Rectal smooth muscle tissue (tissue), 1 donor: ENCODE measurements around the gene PYGB.

Experiments
- H3K27ac ChIP-seq: one replicate; pipeline ENCODE4 v1.7.0; 2013; ENCODE audit warnings: low read depth, low read length, inconsistent platforms
- H3K27me3 ChIP-seq: one replicate; pipeline ENCODE4 v1.7.0; 2013; ENCODE audit warnings: low read length; ENCODE audit not compliant: control insufficient read depth, insufficient read depth
- H3K36me3 ChIP-seq: one replicate; pipeline ENCODE4 v1.7.0; 2013; ENCODE audit warnings: low read length; ENCODE audit not compliant: control insufficient read depth, insufficient read depth
- H3K4me1 ChIP-seq: one replicate; pipeline ENCODE4 v1.7.0; 2013; ENCODE audit warnings: low read length; ENCODE audit not compliant: control insufficient read depth, insufficient read depth
- H3K4me3 ChIP-seq: one replicate; pipeline ENCODE4 v1.7.0; 2013; ENCODE audit warnings: low read length
- H3K9ac ChIP-seq: one replicate; pipeline ENCODE4 v1.7.0; 2013; ENCODE audit warnings: low read length

PYGB gene

DNA sequence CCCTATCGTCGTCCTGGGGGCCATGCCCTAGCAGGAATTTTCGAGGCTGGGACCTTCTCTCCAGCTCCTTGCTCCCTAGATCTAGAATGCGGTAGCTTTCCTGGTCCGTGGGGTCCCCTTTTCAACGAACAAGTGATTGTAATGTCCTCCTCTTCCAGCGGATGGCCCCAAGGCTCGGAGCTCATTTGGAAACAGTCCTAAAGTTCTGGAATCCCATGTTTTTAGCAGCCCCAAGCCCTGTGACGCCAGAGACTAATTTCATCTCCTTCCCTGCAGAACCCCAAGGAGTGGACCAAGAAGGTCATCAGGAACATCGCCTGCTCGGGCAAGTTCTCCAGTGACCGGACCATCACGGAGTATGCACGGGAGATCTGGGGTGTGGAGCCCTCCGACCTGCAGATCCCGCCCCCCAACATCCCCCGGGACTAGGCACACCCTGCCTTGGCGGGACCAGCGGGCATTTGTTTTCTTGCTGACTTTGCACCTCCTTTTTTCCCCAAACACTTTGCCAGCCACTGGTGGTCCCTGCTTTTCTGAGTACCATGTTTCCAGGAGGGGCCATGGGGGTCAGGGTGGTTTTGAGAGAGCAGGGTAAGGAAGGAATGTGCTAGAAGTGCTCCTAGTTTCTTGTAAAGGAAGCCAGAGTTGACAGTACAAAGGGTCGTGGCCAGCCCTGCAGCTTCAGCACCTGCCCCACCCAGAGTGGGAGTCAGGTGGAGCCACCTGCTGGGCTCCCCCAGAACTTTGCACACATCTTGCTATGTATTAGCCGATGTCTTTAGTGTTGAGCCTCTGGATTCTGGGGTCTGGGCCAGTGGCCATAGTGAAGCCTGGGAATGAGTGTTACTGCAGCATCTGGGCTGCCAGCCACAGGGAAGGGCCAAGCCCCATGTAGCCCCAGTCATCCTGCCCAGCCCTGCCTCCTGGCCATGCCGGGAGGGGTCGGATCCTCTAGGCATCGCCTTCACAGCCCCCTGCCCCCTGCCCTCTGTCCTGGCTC lies 48.5 kb downstream of the PYGB start:
- H3K36me3 ChIP-seq, result peaks cover 13% of the 10 kb centered on the region
- peaks cover 6% of the 10 kb centered on the region for H3K4me1 ChIP-seq
- H3K27me3 ChIP-seq, result no peaks in the 10 kb centered on the region
- H3K9ac ChIP-seq, result no peak overlapping the region
- H3K27ac ChIP-seq, result no peak overlapping the region
- H3K4me3 ChIP-seq, result no peak overlapping the region

DNA sequence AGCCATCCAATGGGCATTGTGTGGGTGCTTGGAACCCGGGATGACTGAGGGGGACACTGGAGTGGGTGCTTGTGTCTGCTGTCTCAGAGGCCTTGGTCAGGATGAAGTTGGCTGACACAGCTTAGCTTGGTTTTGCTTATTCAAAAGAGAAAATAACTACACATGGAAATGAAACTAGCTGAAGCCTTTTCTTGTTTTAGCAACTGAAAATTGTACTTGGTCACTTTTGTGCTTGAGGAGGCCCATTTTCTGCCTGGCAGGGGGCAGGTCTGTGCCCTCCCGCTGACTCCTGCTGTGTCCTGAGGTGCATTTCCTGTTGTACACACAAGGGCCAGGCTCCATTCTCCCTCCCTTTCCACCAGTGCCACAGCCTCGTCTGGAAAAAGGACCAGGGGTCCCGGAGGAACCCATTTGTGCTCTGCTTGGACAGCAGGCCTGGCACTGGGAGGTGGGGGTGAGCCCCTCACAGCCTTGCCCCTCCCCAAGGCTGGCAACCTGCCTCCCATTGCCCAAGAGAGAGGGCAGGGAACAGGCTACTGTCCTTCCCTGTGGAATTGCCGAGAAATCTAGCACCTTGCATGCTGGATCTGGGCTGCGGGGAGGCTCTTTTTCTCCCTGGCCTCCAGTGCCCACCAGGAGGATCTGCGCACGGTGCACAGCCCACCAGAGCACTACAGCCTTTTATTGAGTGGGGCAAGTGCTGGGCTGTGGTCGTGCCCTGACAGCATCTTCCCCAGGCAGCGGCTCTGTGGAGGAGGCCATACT lies 49.4 kb downstream of the PYGB start:
- H3K4me1 ChIP-seq, result peaks cover 6% of the 10 kb centered on the region
- H3K36me3 ChIP-seq, result peaks cover 10% of the 10 kb centered on the region
- no peak overlapping the region for H3K4me3 ChIP-seq
- H3K9ac ChIP-seq, result no peak overlapping the region
- H3K27me3 ChIP-seq, result no peaks in the 10 kb centered on the region
- peak overlapping the region; percentile 18 for H3K27ac ChIP-seq

DNA sequence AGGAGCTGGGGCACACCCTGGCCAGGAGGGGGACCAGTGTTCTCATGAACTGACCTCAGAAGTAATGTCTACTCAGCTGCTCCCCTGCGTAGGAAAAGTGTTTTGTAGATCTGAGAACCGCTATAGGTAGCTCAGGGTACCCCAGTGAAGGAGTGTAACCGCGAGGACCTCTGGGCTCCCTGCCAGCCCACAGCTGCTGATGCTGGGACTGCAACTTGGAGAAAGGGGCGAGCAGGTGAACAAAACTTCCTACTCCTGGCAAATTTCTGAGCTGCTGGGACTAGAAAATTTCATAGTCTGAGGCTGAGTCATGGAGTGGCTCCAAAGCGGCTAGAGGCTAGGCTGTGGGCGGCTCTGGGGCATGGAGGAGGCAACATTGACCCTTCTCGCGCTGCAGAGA lies 51.9 kb downstream of the PYGB start:
- Histone ChIP-seq H3K9ac (no peak overlapping the region), H3K36me3 (peaks cover 13% of the 10 kb centered on the region), H3K27ac (no peak overlapping the region), H3K4me3 (no peak overlapping the region), H3K27me3 (no peaks in the 10 kb centered on the region), H3K4me1 (peaks cover 6% of the 10 kb centered on the region)

DNA sequence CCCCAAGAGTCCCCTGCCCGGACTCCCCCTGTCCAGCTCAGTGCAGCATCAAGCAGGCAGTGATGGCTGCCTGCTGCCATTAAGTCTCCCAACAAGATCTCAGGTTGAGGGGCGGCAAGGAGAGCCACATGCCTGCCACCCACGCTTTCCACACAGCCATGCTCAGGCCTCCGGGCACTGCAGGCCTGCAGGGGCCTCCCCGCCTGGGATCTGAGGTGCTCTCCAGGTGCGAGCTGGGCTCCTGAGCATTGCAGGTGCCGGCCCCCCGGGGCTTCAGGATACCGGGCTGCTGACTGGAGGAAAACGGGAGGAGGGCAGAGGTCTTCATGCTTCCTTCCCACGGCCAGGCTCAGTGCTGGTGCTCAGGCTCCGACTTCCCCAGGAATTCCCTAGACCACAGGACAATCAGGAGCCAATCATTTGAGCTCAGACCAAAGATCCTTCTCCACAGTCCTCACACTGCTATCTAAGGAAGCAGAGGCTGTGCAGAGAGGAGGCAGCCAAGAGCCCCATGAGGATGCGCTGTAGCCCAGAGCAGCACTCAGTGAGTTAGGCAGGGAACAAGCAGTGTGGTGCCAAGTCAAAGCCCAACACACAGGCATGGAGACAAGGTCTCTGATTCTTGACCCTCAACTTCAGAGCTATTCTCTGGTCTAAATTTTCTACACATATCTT lies 52.7 kb downstream of the PYGB start:
- Histone ChIP-seq H3K9ac (no peak overlapping the region), H3K27me3 (no peaks in the 10 kb centered on the region), H3K36me3 (peaks cover 13% of the 10 kb centered on the region), H3K4me1 (peaks cover 4% of the 10 kb centered on the region), H3K4me3 (no peak overlapping the region), H3K27ac (peak overlapping the region; percentile 33)

DNA sequence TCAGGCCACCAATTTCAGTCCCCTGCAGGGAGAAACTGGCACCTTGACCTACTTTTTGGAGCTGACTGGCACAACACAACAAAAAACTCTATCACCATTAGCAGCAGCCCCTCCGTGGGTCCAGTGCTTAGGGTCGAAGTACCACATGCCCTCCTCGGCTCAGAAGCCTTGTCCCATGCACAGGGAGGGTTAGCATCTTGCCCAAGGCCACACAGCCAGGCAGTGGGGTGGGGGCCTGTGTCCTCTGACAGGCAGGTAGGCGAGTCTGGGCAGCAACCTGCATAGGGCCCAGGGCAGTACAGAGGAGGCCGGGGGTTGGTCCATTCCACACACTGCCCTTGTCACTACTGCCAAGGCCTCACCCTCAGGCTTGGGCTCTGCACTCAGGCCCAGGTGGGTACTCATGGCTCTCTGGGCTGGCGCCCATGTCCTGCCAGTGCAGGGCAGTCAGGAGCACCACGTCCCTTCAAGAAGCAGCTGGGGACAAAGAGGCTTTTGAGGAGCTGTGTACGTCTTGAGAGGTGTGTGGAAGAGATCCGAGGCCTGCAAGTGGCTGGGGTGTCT lies 53.6 kb downstream of the PYGB start:
- no peak overlapping the region for H3K9ac ChIP-seq
- H3K27ac ChIP-seq, result peak overlapping the region; percentile 40
- H3K36me3 ChIP-seq, result peaks cover 13% of the 10 kb centered on the region
- no peak overlapping the region for H3K4me3 ChIP-seq
- no peaks in the 10 kb centered on the region for H3K27me3 ChIP-seq
- no peaks in the 10 kb centered on the region for H3K4me1 ChIP-seq

DNA sequence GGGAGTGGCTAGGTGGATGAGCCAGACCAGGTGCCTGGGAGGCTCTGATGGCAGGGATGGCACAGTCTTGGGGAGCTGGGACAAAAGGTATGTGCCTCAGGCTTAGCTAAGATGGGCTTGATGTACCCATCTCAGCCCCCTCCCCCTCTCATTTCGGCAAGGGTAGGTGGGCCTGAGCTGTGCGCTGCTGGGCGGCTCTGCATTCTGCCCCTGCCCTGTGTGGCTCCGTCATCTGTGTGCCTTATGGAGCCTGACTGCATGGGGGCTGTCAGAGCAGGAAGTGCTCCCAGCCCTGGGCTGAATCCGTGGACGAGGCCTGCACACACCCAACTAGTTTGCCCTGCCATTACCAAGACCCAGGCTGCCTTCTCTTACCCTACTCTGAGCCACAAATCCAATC lies 54.7 kb downstream of the PYGB start:
- peaks cover 3% of the 10 kb centered on the region for H3K36me3 ChIP-seq
- no peak overlapping the region for H3K9ac ChIP-seq
- H3K27ac ChIP-seq, result no peak overlapping the region

DNA sequence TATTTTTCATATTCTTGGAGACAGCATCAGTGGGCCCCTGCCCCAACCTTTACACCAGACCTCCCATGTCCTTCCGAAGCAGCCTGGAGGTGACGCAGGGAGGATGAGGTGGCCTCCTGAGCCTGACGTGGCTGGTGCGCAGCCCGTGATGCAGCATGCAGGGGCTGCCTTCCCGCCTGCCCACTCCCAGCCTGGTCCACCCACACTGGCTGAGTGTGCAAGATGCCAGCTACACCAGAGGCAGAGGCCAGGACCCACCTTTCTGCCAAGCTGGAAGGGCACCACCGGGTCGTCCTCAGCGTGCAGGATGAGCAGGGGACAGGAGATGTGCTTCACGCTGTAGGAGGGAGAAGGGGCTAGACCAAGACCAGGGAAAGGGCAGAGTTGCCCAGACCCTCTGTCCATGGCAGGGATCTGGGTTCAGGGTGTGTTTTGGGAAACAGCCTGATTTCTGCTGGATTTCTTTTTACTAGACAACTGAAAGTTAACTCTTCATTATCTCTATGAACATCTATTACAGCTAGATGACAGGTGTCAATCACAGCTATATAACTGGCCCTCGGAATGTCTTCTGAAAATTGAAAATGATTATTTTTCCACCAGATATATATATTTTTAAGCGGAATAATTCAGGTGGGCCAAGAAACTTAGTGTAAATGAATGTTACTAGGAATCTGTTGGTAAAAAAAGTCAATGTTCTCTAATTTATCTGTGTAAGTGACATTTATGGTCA lies 55.6 kb downstream of the PYGB start:
- Histone ChIP-seq H3K27me3 (no peaks in the 10 kb centered on the region), H3K4me3 (no peak overlapping the region), H3K36me3 (peaks cover 3% of the 10 kb centered on the region), H3K27ac (no peak overlapping the region), H3K4me1 (no peaks in the 10 kb centered on the region), H3K9ac (no peak overlapping the region)

More for the DNA sequence above, 54.7 kb downstream of the PYGB start:
- Histone ChIP-seq H3K4me1 (no peaks in the 10 kb centered on the region), H3K4me3 (no peak overlapping the region), H3K27me3 (no peaks in the 10 kb centered on the region)

DNA sequence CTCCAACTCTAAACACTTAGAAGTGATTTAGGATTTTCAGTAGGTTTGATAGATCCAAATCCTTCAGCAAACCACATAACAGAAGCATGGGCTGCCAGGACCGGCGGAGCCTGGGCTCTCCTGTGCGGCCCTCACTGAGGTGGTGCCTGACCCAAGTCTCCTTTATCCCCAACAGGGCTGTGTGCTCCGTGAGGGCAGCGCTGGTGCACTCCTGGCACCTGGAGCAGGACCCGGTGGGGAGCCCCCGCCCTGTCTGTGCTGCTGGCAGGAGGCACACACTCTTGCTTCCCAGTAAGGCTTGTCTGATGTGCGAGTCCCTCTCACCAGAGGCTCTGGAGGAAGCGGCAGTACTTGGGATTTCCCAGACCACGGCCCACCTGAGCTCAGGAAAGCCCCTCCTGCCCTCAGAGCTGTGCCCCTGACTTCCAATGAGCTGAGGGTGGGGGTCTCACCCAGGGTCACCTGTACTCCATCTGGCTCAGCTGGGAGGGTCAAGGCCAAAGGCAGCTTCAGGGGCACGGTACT lies 56.2 kb downstream of the PYGB start:
- Histone ChIP-seq H3K36me3 (peaks cover 3% of the 10 kb centered on the region), H3K4me1 (no peaks in the 10 kb centered on the region), H3K27me3 (no peaks in the 10 kb centered on the region), H3K4me3 (no peak overlapping the region), H3K9ac (no peak overlapping the region), H3K27ac (no peak overlapping the region)

DNA sequence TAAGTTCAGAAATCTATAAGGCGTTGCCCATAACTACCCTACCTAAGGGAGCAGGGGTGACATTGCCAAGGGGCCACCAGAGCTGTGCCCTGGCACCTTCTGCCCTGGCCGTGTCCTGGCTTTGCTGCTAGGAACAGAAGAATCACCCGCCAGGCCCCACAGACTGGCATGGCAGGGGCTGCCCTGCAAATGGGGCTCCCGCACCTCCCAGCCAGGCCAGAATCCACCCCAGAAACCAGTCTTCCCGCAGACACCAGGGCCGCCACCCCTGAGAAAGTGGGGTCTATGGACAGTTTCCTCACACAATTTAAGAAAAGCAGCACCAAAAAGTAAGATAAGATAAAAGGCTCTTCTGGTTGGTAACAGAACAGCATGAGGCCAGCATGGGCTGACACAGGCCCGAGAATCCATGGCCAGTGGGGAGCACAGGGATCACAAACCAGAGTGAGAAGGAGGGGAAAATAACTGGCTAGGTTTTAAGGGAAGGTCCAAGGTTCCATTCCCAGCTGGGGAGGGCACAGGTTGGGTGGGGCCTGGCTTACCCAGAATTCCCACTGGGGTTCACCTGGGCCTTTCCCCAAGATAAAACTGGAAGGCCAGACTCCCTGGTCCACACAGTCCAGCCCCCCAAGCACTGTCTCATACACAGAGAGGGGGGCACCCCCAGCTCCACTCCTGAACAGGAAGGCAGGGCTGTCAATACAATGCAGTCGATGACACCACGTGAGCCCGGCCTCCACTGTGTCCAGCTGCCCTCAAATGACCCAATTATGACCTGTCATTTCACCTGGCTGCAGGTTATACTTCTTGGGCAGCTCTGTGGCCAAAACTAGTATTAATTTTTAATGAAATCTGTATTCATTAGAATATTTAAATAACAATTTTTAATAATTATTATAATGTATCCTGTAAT lies 59.4 kb downstream of the PYGB start:
- no peak overlapping the region for H3K27ac ChIP-seq
- no peak overlapping the region for H3K4me3 ChIP-seq
- H3K9ac ChIP-seq, result no peak overlapping the region
- H3K4me1 ChIP-seq, result peaks cover 16% of the 10 kb centered on the region
- no peaks in the 10 kb centered on the region for H3K27me3 ChIP-seq
- peaks cover 3% of the 10 kb centered on the region for H3K36me3 ChIP-seq

DNA sequence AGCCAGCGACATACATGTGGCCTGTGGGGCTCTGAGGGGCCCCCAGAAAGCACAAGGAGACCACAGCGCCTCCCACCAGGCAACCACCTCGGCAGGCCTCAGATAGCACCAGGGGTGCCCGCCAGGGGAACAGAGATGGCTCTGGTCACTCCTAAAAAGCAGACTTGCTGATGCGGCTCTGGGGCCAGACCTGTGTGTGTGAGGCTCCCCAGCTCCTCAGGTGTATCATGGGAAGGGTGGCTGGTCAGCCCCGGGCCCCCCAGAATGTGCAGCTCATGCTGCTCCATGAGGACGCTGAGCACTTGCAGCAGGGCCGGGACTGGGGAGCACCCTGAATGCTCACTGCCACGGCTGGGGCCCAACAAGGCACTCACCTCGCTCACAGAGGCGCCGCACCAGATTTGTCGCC lies 60.2 kb downstream of the PYGB start:
- H3K27me3 ChIP-seq, result no peaks in the 10 kb centered on the region
- H3K36me3 ChIP-seq, result peaks cover 3% of the 10 kb centered on the region
- no peak overlapping the region for H3K4me3 ChIP-seq
- peaks cover 16% of the 10 kb centered on the region for H3K4me1 ChIP-seq
- H3K27ac ChIP-seq, result no peak overlapping the region
- H3K9ac ChIP-seq, result no peak overlapping the region
